A204.1 (cell line): ENCODE results near the gene CIT.

ENCODE experiments used
- FAIRE-seq: peaks from 2 replicates; lab custom pipeline; 2012; peaks lifted over from hg19 to GRCh38; lab: Jason Lieb, UNC

Gene CIT

DNA sequence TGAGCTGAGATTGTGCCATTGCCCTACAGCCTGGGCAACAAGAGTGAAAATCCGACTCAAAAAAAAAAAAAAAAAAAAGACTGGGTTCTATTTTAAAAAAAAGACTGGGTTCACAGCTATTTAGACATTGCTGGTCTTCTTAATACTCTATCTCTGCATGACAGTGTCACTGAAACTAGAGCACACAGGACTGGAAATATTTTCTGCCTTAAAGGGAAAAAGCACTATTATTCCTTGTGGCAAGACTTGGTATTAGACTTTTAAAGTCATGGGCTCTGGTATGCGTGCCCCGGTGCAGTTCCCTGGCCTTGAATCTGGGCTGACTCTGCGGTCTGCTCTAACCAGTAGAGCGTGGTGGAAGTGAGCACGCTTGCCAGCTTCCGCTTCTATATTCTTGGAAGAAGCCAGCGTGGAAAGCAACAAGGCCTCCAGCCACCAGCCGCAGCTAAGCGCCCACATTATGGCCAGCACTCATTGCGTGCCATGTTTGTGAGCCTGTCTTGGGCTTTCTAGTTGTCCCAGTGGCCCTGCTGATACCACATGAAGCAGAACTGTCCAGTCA, 177.8 kb downstream of the CIT start:
- FAIRE-seq = no peak

DNA sequence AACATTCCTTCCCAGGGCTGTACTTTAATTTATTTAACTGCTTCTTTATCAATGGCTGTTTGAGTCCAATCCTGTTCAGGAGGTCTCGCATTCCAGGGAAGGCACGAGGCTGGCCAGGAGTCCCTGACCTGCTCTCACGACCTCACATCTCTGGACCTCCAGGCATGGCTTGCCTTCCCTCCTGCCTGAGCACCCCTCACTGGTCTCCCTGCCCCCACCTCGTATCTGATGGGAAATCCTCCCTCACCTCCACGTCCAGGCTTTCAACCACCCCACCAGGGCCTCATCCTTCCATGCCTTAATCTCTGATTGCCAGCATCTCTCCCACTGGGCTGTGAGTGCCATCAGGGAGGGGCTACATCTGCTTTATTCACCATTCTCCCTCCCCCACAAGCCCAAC, 180.2 kb downstream of the CIT start:
- FAIRE-seq = no peak

DNA sequence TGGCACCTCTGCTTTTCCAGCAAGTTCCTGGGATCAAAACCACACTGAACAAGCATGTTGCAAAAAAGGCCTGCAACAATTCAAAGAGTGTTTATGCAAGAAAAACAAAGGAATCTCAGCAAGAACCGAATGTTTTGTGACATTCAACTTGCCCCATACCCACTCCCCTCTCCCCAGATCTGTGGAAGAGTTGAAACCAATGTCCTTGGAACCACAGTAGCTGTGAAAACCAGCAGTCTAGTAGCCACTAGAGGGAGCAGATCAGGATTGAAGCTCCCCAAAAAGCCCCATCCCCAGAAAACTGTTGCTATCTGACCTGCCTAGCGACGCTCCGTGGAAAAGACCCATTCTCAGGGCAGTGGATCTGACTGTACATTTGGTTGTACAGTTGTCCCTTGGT, 182.1 kb downstream of the CIT start:
- FAIRE-seq = no peak

DNA sequence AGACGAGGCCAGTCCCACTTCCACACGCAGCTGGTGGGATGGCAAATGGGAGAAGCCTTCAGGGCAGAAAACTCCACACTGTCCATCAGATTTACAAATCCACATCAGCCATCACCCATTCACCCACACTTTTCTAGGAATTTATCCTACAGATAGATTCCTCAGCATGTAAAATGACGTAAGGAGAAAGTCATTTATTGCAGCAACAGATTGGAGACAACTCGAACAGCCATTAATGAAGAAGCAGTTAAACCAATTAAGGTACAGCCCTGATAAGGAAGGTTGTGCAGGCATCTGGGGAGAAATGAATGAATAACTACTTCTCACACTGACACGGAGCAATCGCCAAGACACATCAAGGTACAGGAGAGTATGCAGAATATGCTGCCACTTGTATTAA, 183.0 kb downstream of the CIT start:
- no peak for FAIRE-seq

DNA sequence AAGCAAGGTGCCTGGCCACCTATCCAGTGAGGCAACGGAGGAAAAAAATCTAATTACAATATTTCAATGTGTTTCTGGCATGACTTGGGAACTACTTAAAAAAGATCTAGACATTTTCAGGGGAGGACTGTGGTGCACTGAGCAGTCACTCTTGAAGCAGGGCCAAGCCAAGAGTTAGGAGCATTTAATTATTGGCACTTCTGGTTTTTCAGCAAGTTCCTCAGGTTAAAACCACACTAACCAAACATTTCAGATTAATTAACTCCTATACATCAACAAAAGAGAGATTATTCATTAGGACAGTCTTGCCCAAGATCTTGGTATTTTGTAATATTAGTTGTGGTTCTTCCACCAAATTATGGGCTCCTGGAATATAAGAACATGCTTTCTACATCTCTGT, 183.6 kb downstream of the CIT start:
- FAIRE-seq = no peak

DNA sequence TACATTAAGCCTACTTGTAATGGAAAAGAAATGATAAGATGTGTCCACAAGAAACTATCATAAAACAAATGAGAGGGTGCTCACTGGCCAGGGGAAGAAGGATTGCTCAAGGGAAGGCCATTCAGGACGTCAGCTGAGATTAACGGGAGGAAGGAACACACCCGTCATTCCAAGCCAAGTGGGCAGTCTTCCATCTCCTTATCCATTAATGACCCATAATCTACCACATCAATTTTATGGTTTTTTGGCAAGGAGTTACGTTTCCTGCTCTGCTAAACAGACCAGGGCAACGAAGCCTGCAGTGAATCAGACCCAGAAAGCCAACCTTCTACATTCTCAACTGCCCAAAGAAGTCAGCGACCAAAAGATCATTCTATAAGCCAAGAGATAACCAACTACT, 184.1 kb downstream of the CIT start:
- no peak for FAIRE-seq

DNA sequence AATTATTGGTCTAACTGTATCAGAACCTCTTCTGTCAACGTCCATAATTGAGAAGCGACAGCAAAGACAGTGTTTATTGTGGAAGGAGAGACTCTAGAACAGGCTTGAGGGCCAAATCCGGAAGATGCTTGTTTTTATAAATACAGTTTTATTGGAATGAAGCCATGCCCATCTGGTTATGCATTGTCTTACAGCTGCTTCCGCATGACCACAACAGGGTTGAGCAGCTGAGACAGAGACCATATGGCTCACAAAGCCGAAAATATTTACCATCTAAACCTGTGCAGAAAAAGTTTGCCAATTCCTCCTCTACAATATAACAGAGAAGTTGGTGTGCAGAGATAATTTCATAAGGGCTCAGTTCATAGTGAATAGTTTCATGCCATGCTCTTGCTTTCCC, 184.7 kb downstream of the CIT start:
- no peak for FAIRE-seq

DNA sequence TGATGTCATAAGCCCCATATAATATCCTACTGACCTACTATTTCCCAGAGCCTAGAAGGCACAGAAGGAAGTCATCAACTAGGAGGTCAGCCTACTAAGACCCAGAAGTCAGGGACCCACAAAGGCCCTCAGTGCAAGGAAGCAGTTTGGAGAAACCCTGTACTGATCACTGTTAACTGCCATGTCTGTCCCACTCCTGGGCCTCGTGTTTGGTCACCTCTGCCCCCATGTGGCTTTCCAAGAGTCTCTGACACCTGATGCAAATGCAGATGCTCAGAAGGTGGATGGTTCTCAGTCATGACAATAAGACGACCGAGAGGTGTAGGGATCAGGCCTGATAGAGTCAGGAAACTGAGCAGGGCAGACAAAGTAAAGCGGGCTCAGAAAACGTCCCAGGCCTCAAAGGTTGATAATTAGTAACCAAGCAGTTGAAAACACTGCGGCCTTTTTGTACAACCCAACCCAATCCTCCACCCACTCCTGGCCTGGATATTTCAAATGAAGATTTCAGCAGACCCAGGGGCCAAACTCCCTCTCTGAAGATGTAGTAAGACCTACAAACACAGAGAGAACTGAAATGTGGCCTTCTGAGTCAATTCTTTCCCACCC, 185.8 kb downstream of the CIT start:
- no peak for FAIRE-seq

DNA sequence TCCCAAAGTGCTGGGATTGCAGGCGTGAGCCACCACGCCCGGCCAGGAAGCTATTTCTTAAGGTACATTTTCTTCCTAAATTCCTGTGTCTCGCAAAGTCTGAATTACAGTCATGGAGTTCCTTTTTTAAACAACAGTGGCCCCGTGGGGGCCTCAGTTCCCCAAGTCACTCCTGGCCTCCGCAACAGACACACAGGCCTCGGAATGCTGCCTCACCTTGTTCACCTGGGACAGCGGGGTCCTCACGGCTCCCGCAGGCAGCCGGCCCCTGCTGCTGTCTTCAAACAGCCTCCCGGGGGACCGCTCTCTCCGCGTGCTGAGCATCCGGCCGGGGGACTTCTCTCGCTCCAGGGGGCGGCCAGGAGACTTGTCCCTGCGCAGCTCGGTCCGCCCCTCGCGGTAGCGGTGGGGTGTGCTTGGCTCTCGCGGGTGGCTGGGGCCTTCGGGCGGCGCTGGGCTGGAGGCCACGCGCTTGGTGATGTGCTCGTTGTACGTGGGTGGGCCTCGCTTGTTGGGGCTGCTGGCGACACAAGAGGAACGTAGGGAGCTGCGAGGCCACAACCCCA, 187.1 kb downstream of the CIT start:
- FAIRE-seq = no peak

DNA sequence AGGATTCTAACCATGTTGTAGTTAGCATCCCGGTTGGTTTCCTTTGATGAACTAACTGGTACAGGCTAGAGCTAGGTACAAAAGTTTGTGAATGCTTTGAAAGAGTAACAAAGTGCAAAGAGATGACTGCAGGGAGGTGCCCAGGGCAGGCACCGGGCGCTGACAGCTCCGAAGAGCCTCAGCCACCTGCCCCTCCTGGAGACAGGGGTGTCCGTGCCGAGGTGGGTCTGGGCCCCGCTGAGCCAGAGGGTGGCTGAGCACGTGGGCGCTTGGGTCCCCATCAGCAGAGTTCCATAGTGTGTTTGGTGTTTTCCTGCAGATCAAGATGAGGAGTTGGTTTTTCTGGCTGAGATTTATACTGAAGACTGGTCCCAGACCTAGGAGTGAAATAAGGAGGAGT, 189.2 kb downstream of the CIT start:
- FAIRE-seq = no peak

DNA sequence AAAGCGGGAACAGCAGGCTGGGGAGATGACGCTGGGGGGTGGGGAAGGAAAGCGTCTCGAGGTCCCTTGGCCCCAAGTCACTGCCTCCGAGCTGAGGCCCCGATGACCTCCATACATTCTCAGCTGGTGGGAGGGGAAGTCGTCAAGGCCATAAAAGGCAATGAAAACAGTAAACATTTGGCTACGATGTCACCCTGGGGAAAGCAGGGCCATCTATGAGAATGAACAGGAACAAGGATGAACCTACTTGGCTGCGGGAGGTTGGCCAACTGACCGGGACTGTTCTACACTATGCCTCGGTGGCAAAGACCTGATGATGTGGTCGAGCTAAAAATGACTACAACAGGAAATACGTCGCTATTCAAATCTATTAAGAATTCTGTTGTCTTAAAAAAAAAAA, 189.7 kb downstream of the CIT start:
- no peak for FAIRE-seq

DNA sequence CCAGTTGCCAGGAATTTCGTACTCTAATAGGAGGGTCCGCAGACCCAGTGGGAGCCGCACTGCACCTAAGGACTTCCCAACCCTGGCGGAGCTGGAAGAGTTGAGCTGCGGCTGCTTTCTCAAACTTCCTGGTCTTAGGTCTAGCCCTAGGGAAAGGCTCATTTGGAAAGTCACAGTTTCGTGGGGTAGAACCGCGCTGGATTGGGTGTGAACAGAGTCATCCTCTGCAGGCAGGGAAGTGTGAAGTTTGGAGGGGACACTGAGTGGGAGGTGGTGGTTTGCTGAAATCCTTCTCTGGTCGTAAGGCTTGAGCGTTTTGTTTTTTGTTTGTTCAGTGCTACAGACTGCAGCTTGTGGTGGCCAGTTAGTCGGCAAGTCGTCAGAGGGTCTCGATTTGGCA, 190.3 kb downstream of the CIT start:
- FAIRE-seq = no peak

DNA sequence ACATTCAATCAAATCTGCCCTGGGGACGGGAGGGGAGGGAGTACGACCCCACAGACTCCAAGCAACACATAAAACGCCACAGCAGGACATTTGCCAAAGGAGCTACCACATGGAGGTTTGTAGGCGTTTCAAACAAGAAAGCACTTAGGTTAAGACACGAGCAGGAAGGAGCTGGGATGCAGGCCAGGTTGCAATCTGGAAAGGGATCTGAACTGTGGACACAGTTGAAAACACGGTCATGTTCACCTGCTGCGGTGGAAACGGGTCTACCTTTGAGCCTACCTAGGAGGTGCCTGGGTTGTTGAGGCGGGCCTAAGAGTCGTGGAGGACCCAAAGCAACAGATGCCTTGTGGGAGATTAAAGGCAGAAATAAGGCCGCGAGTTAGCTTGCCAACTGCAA, 190.8 kb downstream of the CIT start:
- FAIRE-seq = no peak

DNA sequence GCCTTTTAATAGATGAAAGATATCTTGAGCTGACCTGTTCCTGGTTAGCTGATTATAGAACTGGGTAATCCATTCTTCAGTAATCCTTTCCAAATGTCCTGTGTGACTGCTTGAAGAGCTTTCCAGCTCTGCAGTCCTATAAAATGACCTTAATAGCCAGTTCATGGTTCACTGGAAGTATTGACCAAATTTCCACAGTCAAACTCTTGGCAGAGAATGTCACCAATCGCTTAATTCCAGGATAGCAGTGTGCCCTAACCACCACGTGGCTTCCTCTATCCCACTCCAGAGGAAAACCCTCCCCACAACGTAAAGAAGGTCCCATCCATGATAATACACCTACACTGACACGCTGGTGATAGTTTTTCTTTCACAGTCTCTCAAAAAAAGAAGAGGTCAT, 191.7 kb downstream of the CIT start:
- FAIRE-seq = no peak

DNA sequence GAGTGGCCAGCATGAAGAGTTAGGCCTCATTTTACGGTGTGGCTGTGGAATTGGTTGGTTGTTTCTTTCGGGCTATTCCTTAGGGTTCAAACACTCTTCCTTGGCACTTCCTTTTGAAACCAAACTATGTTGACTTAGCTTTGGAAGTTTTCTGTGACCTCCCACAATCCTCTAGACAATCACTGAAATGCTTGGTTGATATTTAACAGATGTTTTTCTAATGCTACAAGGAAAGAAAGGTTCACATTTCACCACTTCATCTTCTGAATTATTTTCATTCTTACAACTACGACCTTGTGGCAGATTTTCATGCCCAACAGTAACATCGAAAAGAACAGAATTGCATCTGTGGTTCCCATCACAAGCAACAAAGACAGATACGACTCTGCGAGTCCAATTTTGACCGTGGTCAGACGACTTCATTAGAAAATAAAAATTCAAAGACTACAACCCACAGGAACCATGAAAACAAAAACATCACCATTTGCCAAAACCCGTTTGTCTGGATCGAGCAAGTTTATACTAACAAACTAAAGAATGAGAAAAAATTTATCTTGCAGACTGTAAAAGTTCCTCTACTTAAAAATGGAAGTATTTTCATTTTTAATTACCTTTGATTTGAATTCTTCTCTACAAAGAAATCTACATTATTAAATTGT, 192.3 kb downstream of the CIT start:
- FAIRE-seq = no peak

DNA sequence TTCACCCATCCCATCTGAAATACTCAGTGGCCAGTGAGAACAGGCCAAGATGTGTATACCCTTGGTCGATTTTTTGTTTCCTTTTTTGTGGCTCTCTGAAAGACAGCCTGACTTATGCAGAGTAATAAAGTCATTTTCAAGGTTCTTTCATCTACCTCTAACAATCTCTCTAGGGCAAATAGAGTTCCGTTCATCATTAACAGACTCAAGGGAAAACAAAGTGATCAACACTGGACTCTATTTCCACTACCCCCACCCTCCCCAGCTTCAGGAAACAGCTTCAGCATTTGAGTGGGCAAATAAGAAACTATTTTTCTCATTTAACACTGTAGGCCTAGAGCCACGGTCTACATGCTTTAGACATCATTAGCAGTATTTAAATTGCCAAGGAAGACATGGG, 193.3 kb downstream of the CIT start:
- no peak for FAIRE-seq

DNA sequence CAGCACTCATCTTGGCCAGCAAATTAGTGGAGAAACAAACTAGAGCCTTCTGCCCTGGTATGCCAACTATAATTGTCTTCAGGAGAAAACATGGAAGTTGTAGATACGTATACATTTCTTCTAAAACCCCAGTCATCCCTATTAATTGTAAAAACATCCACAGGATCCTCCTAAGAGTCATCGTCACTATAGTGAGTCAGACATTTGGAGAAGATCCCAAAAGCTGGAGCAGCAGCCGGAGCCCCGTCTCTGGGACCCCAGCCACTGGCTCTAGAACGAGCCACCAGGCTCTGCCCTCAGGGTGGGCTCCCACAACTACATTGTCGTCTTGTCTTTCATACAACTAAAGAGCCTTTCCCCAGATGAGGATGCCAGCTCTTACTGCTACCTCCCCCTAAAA, 193.7 kb downstream of the CIT start:
- FAIRE-seq = no peak

DNA sequence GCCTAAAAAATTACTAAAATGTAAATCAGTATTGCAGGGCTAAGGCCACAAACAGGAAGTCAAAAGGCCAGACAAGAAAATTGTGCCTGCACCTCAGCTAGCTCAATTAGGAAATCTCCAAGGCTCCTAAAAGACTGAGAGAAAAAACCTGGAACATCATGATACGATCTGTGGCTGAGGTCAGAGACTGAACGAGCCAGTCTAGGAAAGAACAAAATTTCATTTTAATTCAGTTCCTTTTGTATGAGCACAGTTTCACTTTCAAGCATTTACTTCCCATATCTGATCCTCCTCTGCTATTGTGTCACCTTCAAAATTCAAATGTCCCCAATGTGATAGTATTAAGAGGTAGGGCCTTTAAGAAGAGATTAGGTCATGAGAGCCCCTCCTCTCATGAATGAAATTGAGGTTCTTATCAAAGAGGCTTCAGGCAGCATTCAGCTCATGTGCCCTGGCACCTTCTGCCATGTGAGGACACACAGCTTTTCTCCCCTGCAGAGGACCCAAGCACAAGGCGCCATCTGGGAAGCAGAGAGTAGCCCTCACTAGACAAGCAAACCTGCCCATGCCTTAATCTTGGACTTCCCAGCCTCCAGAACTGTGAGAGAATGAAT, 194.4 kb downstream of the CIT start:
- no peak for FAIRE-seq

DNA sequence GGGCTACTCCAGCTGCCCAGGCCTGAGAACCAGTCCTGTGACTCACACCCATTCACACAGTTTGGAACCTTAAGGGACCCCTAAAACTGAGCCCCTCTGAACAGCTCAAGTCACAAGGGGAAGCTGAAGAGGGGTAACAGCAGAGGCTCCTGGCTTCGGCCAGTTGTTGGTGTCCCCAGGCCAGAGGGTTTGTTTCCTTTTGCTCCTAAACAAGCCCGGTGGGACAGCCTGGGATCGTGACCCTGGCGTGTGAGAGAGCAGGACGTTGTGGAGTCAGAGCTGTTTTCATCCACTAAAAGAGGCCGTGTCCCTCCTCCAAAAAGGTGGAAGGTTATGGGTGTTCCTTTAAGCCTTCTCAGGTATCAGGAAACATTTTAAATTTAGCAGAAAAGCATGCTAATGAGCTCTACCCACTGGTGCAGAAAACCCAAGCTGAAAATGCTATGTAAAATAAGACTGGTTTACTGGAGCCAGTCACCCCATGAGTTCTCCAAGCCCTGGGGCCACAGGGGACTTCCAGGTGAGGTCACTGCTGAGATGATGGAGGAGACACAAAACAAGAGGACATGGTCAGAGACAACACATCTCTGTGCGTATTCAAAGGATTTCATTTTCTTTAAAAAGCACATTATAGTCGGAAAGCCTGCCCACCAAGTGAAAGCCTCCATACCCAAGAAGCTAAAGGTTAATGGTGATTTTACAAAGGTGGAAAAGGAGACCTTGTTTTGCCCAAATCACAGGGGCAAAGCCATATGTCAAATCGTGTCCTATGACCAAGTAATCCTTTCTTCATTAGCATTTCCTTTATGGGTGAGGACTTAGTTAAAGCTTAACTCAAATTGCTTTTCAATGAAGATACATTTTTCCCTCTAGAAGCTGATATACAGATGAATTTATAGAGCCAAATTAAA, 195.1 kb downstream of the CIT start:
- FAIRE-seq = no peak

DNA sequence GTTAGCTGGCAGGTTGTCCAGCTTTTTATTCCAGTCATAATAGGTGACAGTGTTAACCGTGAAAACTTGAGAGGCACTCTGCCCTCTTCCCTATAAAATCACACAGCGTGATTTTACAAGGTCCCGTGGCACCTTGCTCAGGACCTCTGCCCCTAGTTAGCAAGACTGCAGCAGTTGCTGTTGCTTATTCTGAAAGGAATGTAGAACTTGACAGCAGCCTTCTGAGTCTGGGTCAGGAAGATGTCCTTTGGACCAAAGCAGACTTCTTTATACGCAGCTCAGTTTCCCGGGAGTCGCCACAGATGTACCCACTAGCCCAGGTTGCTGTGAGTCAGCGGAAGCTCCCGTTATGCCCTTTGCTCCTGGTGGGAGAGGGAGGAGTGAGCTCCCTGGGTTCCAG, 196.0 kb downstream of the CIT start:
- no peak for FAIRE-seq

DNA sequence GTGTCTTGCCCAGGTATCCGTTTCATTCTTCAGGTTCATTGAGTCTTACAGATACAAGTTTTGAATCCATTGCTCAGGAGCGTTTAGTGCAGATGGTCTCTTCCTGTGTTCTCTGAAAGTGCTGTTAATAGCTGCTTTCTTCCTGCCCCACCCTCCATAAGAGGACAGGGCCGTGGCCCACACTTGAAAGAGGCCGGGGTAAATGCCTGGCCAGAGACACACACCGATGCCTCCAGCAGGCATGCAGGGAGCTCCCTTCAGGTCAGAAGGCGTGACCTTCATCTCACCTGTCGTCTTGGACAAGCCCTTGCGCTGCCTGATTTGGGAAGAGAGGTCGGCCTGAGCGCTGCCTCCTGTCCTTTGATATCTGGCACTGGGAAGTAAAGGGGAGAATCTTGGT, 197.6 kb downstream of the CIT start:
- FAIRE-seq = no peak

DNA sequence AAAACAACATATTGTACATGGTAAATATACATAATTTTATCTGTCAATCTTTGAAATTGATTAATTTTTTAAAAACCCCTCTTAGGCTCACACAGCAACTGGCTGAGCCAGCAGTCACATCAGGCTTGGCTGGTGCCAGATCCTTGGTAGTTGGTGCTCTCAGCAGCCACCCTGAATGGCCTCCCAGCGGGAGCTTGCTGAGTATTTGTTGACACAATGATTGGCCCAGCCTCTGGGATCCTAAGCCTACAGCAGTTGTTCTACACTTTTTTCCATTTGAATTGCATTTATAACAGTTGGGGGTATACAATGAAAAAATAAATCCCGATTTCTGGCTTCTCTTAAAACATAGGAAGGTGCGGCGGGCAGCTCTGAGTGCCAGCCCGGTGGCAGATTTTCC, 198.0 kb downstream of the CIT start:
- FAIRE-seq = no peak

DNA sequence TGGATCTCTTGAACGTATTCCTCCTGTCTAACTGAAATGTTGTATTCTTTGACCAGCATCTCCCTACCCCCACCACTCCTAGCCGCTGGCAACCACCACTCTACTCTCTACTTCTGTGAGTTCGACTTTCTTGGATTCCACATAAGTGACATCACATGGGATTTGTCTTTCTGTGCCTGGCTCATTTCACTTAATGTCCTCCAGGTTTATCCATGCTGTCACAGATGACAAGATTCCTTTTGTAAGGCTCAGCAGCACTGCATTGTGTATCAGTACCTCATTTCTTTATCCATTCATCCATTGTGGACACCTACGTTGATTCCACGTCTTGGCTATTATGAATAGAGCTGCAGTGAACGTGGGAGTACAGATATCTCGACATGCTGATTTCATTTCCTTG, 198.7 kb downstream of the CIT start:
- no peak for FAIRE-seq
